GM12874 (cell line): ENCODE measurements around the gene DPP10.

Experiments used
- CTCF ChIP-seq: IDR thresholded peaks from 2 replicates; pipeline ENCODE4 v1.5.1; 2011; ENCODE audit warnings: low read depth, mild to moderate bottlenecking, control low read depth, low read length, moderate library complexity; ENCODE audit not compliant: insufficient read depth

DPP10 gene

DNA sequence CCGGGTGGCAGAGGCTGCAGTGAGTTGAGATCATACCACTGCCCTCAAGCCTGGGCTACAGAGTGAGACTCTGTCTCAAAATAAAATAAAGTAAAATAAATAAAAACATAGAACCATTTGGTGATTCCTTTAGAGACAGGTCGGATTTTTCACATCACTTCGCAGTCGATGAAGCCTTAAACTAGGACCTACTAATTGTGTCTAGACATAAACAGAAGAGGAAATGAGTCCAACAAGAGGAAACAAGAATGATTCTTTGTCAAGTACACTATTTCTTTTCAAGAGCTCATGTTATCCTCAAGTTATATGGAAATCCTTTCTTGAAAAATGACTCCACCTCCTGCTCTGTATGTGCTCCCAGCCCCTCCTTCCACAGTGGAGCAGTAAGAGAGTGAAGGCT, 758.9 kb downstream of the DPP10 start:
- TF ChIP-seq CTCF = no peak

GRCh38 chr2:115208493-115209164, 766.2 kb downstream of the DPP10 start:
- no peak for TF ChIP-seq CTCF

- no peak for TF ChIP-seq CTCF
Observed at GRCh38 chr2:115214050-115214449, 771.6 kb downstream of the DPP10 start.

GRCh38 chr2:115219296-115219695, 776.9 kb downstream of the DPP10 start:
- TF ChIP-seq CTCF = no peak

GRCh38 chr2:115234186-115234585, 791.7 kb downstream of the DPP10 start:
- TF ChIP-seq CTCF = no peak

DNA sequence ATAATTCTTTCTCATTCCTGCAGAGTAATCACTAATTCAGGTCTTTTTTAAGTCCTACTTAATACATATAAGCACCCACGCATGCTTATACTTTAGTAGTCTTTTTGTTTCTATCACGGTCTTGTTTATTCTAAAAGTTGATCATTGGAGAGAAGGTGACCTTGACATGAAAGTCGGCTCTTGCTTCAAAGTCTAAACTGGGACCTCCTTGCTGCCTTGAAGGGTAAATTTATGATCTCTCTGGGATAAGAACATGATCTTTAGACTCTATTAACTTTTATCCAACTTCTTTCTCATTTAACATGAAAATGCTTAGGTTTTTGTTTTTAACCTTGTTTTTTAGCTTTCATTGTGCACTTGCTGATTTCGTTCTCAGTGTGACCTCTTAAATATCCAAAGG, 792.3 kb downstream of the DPP10 start:
- no peak for TF ChIP-seq CTCF

DNA sequence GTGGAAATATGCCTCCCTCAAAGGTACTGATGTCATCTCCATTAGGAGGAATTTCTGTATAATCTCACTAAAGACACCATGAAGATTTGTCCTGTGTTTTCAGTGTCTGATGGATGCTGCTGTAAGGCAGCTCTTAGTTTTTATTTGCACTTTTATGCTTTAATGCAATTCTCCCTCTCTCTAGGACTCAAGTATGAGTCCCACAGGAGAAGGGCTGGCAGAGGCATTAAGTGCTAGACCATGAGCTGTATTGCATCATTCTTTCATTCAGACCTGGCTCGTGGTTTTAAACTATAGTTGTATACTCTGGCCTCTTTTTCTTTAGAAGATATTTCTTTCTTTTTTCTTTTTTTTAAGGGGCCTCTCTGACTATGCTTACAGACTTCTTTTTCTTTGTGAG, 805.6 kb downstream of the DPP10 start:
- TF ChIP-seq CTCF = no peak
